Large intestine (tissue), 3 donors: Measurements from ENCODE around the gene PARP8. TPM values are rescaled to one million over a fixed set of nuclear protein-coding genes. Genes with fewer than 3 reads are reported as not detected.
A peak's percentile ranks its signal among the peaks of the same experiment; 100 is the strongest.
"Not testable (repeated sequence)": the region's sequence is repeated elsewhere in the genome, so short reads cannot be mapped to it uniquely, and the experiment has no call there.

Experiments used
- DNase-seq, 2 donors: peaks; one replicate each; pipeline versions ENCODE4 v3.0.0 to v3.0.0-alpha.2; 2013
- H3K27ac ChIP-seq: one replicate; pipeline ENCODE4 v1.5.1; 2013; ENCODE audit warnings: low read length
- H3K27me3 ChIP-seq: 2 replicates; pipeline ENCODE4 v1.6.1; 2013; ENCODE audit warnings: low read length; ENCODE audit not compliant: control insufficient read depth, insufficient read depth
- H3K36me3 ChIP-seq: 2 replicates; pipeline ENCODE4 v1.6.1; 2013; ENCODE audit warnings: low read length; ENCODE audit not compliant: control insufficient read depth, insufficient read depth
- H3K4me1 ChIP-seq: one replicate; pipeline ENCODE4 v1.6.1; 2013; ENCODE audit warnings: low read length; ENCODE audit not compliant: control insufficient read depth, insufficient read depth
- H3K4me3 ChIP-seq: one replicate; pipeline ENCODE4 v1.5.1; 2013; ENCODE audit warnings: low read length
- H3K9me3 ChIP-seq: one replicate; pipeline ENCODE4 v1.6.1; 2013; ENCODE audit warnings: mild to moderate bottlenecking, low read depth, low read length, moderate library complexity; ENCODE audit not compliant: control insufficient read depth
- WGBS: methylation state at CpG from one replicate; pipeline ENCODE4 v1.1.5; 2013; ENCODE audit warnings: low lambda C conversion rate; ENCODE audit not compliant: insufficient coverage; 5-methylcytosine and 5-hydroxymethylcytosine counted together
- polyA plus RNA-seq: library from polyadenylated mRNA; unstranded; fragments of 120-200 nt; gene quantifications from one replicate; pipeline ENCODE4 v1.2.1, GENCODE V29; 2013

Gene PARP8
- polyA plus RNA-seq, 1 donor: 16.9 TPM

DNA sequence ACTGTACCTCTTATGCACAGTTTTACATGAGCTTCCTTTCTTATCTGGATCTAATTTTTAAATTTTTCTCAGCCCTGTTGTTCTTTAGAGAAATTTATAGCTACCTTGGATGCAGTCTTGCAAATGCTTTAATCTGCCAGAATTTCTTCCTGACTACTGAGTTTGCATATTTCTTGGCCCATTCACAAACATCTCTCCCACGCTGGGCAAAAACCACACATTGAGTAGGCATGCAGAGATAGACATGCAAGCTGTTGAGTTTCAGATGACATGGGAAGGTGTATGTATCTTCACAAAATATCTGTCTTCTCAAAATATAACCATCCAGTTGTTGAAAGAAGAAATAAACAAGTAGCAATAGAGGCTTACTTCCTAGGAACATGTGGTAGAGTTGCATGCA lies 101.2 kb downstream of the PARP8 start:
- Histone ChIP-seq H3K4me1 (no peaks in the 10 kb centered on the region), H3K9me3 (no peaks in the 10 kb centered on the region), H3K27ac (no peak overlapping the region), H3K36me3 (peaks cover 2% of the 10 kb centered on the region), H3K4me3 (no peak overlapping the region), H3K27me3 (no peaks in the 10 kb centered on the region)
- no peak for DNase-seq
- WGBS: no CpG with 5 or more reads among the region's 1 CpG

DNA sequence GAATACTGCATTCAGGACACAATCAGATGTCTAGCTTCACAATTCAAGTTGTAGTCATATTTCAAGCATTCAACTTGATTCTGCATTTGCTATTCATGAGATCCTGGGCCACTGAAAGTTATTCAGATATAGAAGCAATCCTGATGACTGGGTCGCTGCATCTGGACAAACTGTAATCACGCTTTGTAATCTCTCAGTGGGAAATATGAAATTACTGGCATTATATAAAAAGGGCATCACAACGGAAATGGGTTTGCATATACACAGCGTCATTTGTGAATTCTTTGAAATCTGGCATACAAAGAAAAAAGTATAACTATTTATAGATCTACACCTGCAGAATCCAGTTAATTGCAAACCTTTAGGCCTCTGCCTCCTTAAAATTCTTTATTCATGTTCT lies 102.2 kb downstream of the PARP8 start:
- DNase-seq: no peak
- no peak overlapping the region for H3K27ac ChIP-seq
- WGBS: 100% methylated on average over 2 of the region's 4 CpGs
- peaks cover 2% of the 10 kb centered on the region for H3K36me3 ChIP-seq
- H3K4me3 ChIP-seq: no peak overlapping the region
- H3K4me1 ChIP-seq: no peaks in the 10 kb centered on the region
- H3K9me3 ChIP-seq: peaks cover 7% of the 10 kb centered on the region
- H3K27me3 ChIP-seq: no peaks in the 10 kb centered on the region

DNA sequence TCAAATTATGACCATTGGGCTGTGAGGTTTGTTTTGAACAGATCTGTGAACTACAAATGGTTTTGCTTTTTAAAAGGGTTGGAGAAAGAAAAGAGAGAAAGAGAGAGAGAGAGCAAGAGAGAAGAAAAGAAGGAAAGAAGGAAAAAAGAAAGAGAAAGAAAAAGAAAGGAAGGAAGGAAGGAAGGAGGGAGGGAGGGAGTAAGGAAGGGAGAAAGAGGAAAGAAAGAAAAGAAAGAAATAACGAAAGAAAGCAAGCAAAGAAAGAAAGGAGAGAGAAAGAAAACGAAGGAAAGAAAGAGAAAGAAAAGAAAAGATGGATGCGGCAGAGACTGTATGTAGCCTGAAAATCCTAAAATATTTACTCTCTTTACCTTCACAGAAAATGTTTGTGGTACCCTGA lies 104.0 kb downstream of the PARP8 start:
- 97% methylated on average over 3 of the region's 3 CpGs for WGBS
- Histone ChIP-seq H3K4me1 (no peaks in the 10 kb centered on the region), H3K9me3 (peaks cover 21% of the 10 kb centered on the region), H3K27me3 (no peaks in the 10 kb centered on the region), H3K27ac (no peak overlapping the region), H3K36me3 (no peaks in the 10 kb centered on the region), H3K4me3 (no peak overlapping the region)
- DNase-seq: no peak

DNA sequence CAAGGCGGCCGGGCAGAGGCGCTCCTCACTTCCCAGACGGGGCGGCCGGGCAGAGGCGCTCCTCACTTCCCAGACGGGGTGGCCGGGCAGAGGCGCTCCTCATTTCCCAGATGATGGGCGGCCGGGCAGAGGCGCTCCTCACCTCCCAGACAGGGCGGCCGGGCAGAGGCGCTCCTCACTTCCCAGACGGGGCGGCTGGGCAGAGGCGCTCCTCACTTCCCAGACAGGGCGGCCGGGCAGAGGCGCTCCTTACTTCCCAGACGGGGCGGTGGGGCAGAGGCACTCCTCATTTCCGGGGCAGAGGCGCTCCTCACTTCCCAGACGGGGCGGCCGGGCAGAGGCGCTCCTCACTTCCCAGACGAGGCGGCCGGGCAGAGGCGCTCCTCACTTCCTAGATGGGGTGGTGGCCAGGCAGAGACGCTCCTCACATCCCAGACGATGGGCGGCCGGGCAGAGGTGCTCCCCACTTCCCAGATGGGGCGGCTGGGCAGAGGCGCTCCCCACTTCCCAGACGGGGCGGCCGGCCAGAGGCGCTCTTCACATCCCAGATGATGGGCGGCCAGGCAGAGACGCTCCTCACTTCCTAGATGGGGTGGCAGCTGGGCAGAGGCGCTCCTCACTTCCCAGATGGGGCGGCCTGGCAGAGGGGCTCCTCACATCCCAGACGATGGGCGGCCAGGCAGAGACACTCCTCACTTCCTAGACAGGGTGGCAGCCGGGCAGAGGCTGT lies 108.2 kb downstream of the PARP8 start:
- peaks cover 21% of the 10 kb centered on the region for H3K9me3 ChIP-seq
- not testable (repeated sequence) for H3K4me1 ChIP-seq, DNase-seq, H3K4me3 ChIP-seq, H3K27ac ChIP-seq, H3K27me3 ChIP-seq, H3K36me3 ChIP-seq
- no CpG with 5 or more reads among the region's 51 CpGs for WGBS

DNA sequence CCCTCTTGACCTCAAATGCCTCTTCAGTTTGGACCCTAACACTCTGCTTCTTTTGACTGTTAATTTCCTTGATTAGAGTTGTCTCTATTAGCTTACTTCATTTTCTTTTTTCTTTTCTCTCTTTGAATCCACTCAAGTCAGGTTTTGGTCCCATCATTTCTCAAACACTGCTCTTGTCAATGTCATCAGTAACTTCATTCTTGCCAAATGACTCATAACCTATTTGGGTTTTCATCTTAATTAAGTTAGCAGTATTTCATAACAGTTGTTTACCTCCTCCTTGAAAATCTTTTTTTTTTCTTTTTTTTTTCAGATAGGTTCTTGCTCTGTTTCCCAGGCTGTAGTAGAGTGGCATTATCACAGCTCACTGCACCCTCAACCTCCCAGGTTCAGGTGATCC lies 119.6 kb downstream of the PARP8 start:
- DNase-seq: no peak
- H3K36me3 ChIP-seq: peaks cover 5% of the 10 kb centered on the region
- H3K27ac ChIP-seq: no peak overlapping the region
- H3K27me3 ChIP-seq: no peaks in the 10 kb centered on the region
- no peaks in the 10 kb centered on the region for H3K9me3 ChIP-seq
- H3K4me3 ChIP-seq: no peak overlapping the region
- H3K4me1 ChIP-seq: no peaks in the 10 kb centered on the region

DNA sequence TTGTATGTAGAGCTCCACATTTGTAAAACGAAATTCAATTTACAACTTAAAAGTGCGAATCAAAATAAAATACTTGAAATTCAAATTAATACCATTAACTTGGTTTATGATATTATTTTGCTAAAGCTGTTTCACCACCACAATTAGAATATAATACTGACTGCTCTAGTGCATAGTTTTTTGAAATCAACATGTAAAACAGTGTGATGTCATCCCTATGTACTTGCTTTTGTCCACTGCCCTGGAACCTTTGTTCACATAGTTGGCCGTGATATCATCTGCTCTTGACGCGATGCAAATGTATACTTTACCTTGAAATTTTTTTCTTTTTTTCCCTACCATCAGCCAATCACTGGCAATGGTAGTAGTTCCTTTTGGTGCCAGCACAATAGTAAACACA lies 125.4 kb downstream of the PARP8 start:
- H3K27me3 ChIP-seq: no peaks in the 10 kb centered on the region
- no peak for DNase-seq
- H3K27ac ChIP-seq: no peak overlapping the region
- H3K36me3 ChIP-seq: peaks cover 5% of the 10 kb centered on the region
- no CpG with 5 or more reads among the region's 5 CpGs for WGBS
- no peaks in the 10 kb centered on the region for H3K4me1 ChIP-seq
- H3K4me3 ChIP-seq: no peak overlapping the region
- H3K9me3 ChIP-seq: no peaks in the 10 kb centered on the region

DNA sequence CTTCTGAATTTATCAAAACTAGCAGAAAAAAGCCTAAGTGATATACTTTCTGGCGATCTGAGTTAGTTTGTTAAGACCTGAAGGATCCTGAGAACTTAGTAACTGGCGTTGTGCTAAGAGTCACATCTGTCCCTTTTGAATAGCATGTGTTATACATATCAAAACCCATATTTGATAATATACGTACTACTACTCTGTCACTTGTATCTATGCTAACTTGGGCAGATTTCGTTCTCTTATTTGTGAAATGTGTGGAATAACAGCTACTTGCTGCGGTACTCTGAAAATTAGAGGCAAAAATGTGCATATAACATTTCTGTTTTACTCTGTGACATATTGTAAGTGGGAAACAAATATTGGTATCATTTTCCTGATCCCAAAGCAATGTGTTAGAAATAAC lies 126.4 kb downstream of the PARP8 start:
- H3K4me3 ChIP-seq: no peak overlapping the region
- no peaks in the 10 kb centered on the region for H3K27me3 ChIP-seq
- DNase-seq: no peak
- WGBS: 95% methylated on average over 4 of the region's 5 CpGs
- no peaks in the 10 kb centered on the region for H3K4me1 ChIP-seq
- H3K9me3 ChIP-seq: no peaks in the 10 kb centered on the region
- no peak overlapping the region for H3K27ac ChIP-seq
- H3K36me3 ChIP-seq: peaks cover 5% of the 10 kb centered on the region

DNA sequence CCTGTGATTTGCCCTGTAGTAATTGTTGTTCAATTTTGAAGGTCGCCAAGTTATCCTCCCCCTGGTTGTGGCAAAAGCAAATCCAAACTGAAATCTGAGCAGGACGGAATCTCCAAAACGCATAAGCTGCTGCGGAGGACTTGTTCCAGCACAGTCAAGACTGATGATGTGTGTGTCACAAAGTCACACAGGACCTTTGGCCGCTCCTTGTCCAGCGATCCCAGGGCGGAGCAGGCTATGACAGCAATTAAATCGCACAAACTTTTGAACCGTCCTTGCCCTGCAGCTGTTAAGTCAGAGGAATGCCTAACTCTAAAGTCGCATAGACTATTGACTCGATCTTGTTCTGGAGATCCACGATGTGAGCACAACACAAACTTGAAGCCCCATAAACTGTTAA lies 128.4 kb downstream of the PARP8 start:
- Histone ChIP-seq H3K27ac (no peak overlapping the region), H3K9me3 (no peaks in the 10 kb centered on the region), H3K27me3 (no peaks in the 10 kb centered on the region), H3K36me3 (no peaks in the 10 kb centered on the region), H3K4me1 (no peaks in the 10 kb centered on the region), H3K4me3 (no peak overlapping the region)
- DNase-seq: peak; percentile 23 to 66
- 63% methylated on average over 3 of the region's 12 CpGs for WGBS

DNA sequence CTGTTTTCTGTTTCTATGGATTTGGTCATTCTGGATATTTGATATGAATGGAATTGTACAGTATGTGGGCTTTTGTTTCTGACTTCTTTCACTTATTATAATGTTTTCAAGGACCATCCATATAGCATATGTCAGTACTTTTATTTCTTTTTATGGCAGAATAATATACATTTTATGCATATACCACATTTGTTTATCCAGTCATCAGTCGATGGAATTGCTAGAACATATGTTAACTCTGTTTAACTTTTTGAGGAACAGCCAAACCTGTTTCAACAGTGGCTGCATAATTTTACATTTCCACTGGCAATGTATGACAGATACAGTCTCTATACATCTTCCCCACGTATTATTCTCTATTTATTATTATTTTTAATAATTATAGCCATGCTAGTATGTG lies 131.6 kb downstream of the PARP8 start:
- no peak for DNase-seq
- no peaks in the 10 kb centered on the region for H3K27me3 ChIP-seq
- no peaks in the 10 kb centered on the region for H3K9me3 ChIP-seq
- no peaks in the 10 kb centered on the region for H3K4me1 ChIP-seq
- WGBS: 63% methylated on average over 1 of the region's 2 CpGs
- no peak overlapping the region for H3K4me3 ChIP-seq
- H3K27ac ChIP-seq: no peak overlapping the region
- no peaks in the 10 kb centered on the region for H3K36me3 ChIP-seq

DNA sequence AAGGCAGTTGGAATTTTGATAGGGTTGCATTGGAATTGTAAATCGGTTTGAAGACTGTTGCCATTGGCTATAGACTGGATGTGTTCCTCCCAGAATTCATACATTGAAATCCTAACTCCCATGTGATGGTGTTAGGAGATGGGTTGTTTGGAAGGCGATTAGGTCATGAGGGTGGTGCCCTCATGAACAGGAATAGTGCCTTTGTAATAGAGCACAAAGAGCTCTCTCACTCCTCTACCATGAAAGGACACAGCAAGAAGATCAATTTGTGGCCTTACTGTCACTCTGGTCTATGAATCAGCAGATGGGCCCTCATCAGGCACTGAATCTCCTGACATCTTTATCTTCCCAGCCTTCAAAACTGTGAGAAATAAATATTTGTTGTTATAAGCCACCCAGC lies 133.2 kb downstream of the PARP8 start:
- DNase-seq: no peak
- Histone ChIP-seq H3K4me3 (no peak overlapping the region), H3K9me3 (no peaks in the 10 kb centered on the region), H3K4me1 (no peaks in the 10 kb centered on the region), H3K27me3 (no peaks in the 10 kb centered on the region), H3K36me3 (peaks cover 3% of the 10 kb centered on the region), H3K27ac (no peak overlapping the region)
- WGBS: no CpG with 5 or more reads among the region's 2 CpGs

DNA sequence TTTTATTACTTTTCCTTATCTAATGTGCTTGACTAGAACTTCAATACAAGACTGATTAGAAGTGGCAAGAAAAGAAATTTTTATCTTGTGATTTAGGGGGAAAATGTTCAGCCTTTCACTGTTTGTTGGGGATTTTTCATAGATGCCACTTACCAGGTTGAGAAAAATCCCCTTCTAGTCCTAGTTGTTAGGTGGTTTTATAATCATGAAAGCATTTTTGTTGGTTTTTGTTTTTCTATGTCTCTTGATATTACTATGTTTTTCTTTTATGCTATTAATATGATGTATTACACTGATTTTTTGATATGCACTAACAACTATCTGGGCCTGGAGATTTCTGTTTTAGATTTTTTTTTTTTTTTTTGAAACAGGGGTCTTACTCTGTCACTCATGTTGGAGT lies 134.0 kb downstream of the PARP8 start:
- no peak for DNase-seq
- H3K9me3 ChIP-seq: no peaks in the 10 kb centered on the region
- H3K27me3 ChIP-seq: no peaks in the 10 kb centered on the region
- peaks cover 3% of the 10 kb centered on the region for H3K36me3 ChIP-seq
- no peaks in the 10 kb centered on the region for H3K4me1 ChIP-seq
- no peak overlapping the region for H3K27ac ChIP-seq
- no peak overlapping the region for H3K4me3 ChIP-seq
